ENCODE measurements around the gene ACOT4.
"Not testable (repeated sequence)": the region's sequence is repeated elsewhere in the genome, so short reads cannot be mapped to it uniquely, and the experiment has no call there.

Gene ACOT4

DNA sequence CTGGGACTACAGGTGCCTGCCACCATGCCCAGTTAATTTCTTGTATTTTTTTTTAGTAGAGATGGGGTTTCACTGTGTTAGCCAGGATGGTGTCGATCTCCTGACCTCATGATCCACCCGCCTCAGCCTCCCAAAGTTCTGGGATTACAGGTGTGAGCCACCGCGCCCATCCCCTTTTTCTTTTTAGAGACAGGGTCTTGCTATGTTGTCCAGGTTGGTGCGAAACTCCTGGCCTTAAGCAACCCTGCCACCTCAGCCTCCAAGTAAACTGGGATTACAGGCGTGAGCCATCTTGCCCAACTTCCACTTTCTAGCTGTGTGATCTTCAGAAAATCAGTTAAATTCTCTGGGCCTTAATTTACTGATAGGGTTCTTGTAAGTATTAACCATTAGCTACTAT, 24.7 kb upstream of the ACOT4 start:
- H3K27me3 ChIP-seq (ENCODE audit: control insufficient read depth, insufficient read depth, low read length); H3K36me3 ChIP-seq (ENCODE audit: control insufficient read depth, insufficient read depth, low read length); H3K9me3 ChIP-seq (ENCODE audit: control insufficient read depth, insufficient read depth, low read length); H3K9ac ChIP-seq (ENCODE audit: low read depth, low read length); H3K27ac ChIP-seq (ENCODE audit: low read depth, low read length); H3K4me3 ChIP-seq (ENCODE audit: low read depth, low read length): not testable (repeated sequence)
- H3K4me1 ChIP-seq (ENCODE audit: control insufficient read depth, insufficient read depth, low read length) = peaks cover 11% of the 10 kb centered on the region

DNA sequence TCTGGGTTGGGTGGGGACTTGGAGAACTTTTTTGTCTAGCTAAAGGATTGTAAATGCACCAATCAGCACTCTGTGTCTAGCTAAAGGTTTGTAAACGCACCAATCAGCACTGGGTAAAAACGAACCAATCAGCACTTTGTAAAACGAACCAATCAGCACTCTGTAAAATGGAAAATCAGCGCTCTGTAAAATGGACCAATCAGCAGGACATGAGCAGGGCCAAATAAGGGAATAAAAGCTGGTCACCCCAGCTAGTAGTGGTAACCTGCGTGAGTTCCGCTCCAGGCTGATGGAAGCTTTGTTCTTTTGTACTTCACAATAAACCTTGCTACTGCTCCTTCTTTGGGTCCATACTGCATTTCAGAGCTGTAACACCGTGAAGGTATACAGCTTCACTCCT, 24.3 kb upstream of the ACOT4 start:
- Histone ChIP-seq H3K9me3 (ENCODE audit: control insufficient read depth, insufficient read depth, low read length) (no peaks in the 10 kb centered on the region), H3K4me3 (ENCODE audit: low read depth, low read length) (no peak overlapping the region), H3K4me1 (ENCODE audit: control insufficient read depth, insufficient read depth, low read length) (peaks cover 11% of the 10 kb centered on the region), H3K36me3 (ENCODE audit: control insufficient read depth, insufficient read depth, low read length) (no peaks in the 10 kb centered on the region), H3K27ac (ENCODE audit: low read depth, low read length) (no peak overlapping the region), H3K9ac (ENCODE audit: low read depth, low read length) (no peak overlapping the region), H3K27me3 (ENCODE audit: control insufficient read depth, insufficient read depth, low read length) (no peaks in the 10 kb centered on the region)

DNA sequence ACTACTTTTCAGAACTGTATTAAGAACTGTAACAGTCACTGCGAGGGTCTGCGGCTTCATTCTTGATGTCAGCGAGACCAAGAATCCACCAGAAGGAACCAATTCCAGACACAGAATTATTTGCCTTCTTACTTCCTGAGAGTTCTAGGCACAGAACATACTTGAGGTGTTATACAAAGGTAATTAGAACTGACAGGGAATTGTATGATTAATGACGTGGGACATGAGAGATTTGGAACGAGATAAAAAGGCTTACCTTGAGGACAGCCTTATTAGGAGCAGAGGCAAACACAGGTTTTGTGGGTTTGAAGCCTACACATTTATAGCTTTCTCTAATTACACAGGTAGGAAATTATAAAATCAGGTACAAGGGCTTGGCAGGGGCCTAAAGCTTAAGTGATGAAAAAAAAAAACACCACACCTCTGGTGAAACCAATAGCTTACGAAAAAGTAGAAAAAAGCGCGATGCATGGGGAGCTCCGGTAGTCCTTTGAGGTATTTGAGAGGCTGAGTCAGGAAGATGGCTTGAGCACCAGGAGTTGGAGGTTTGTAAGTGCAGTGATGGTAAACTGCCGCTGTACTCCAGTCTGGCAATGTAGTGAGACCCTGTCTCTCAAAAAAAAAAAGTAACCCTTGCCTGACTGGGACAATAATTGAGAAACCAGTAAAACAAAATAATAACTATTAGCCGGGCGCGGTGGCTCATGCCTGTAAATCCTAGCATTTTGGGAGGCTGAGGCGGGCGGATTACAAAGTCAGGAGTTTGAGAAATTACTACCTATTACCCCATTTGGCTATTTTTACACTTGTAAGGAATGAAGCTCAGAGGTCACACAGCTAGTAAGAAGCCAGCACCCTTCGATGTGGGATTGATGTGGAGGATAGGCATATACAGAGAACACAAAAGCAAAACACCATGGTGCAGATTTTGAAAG, 23.5 kb upstream of the ACOT4 start:
- Histone ChIP-seq H3K9me3 (ENCODE audit: control insufficient read depth, insufficient read depth, low read length) (no peaks in the 10 kb centered on the region), H3K4me3 (ENCODE audit: low read depth, low read length) (peak overlapping the region; percentile 68), H3K36me3 (ENCODE audit: control insufficient read depth, insufficient read depth, low read length) (no peaks in the 10 kb centered on the region), H3K27ac (ENCODE audit: low read depth, low read length) (peak overlapping the region; percentile 52), H3K9ac (ENCODE audit: low read depth, low read length) (no peak overlapping the region), H3K27me3 (ENCODE audit: control insufficient read depth, insufficient read depth, low read length) (no peaks in the 10 kb centered on the region), H3K4me1 (ENCODE audit: control insufficient read depth, insufficient read depth, low read length) (peaks cover 11% of the 10 kb centered on the region)

DNA sequence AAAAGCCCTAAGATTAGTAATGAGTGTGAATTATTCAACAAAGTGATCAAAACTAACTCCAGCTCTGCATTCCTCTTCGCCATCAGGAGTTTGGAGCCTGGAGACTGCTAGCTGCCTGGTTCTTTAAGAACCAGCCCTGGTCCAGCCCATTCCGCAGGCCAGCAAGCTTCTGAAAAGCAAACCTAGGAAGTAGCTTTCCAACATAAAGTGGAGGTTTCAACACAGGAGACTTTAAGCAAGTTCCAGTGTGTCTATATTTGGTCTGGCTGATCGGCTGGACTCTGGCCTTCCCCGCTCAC, 22.8 kb upstream of the ACOT4 start:
- Histone ChIP-seq H3K4me1 (ENCODE audit: control insufficient read depth, insufficient read depth, low read length) (peaks cover 11% of the 10 kb centered on the region), H3K27ac (ENCODE audit: low read depth, low read length) (peak overlapping the region; percentile 52), H3K4me3 (ENCODE audit: low read depth, low read length) (peak overlapping the region; percentile 68), H3K9ac (ENCODE audit: low read depth, low read length) (peak overlapping the region; percentile 74)
- not testable (repeated sequence) for H3K36me3 ChIP-seq (ENCODE audit: control insufficient read depth, insufficient read depth, low read length); H3K27me3 ChIP-seq (ENCODE audit: control insufficient read depth, insufficient read depth, low read length); H3K9me3 ChIP-seq (ENCODE audit: control insufficient read depth, insufficient read depth, low read length)

DNA sequence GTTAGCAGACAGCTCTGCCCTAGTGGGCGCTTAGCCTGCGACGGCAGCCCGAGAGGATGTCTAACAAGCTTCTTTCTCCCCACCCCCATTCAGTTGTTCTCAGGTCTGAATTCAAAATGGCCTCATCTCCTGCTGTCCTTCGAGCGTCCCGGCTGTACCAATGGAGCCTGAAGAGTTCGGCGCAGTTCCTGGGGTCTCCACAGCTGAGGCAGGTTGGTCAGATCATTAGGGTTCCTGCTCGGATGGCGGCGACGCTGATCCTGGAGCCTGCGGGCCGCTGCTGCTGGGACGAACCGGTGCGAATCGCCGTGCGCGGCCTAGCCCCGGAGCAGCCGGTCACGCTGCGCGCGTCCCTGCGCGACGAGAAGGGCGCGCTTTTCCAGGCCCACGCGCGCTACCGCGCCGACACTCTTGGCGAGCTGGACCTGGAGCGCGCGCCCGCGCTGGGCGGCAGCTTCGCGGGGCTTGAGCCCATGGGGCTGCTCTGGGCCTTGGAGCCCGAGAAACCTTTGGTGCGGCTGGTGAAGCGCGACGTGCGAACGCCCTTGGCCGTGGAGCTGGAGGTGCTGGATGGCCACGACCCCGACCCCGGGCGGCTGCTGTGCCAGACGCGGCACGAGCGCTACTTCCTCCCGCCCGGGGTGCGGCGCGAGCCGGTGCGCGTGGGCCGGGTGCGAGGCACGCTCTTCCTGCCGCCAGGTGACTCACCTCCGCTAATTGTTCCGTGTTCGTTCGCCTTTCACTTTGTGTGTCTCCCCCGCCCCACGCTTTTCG, 22.3 kb upstream of the ACOT4 start, which contains the start of gene ACOT2:
TSS of gene ACOT2 (plus strand) at position 29 of the 774 bp plus-strand sequence. CDS start at position 57, 28 bp downstream.
- H3K9me3 ChIP-seq (ENCODE audit: control insufficient read depth, insufficient read depth, low read length); H3K36me3 ChIP-seq (ENCODE audit: control insufficient read depth, insufficient read depth, low read length); H3K27me3 ChIP-seq (ENCODE audit: control insufficient read depth, insufficient read depth, low read length): not testable (repeated sequence)
- Histone ChIP-seq H3K9ac (ENCODE audit: low read depth, low read length) (peak within 1 kb of the TSS; percentile 74), H3K27ac (ENCODE audit: low read depth, low read length) (peak within 1 kb of the TSS; percentile 52), H3K4me1 (ENCODE audit: control insufficient read depth, insufficient read depth, low read length) (peaks cover 11% of the 10 kb centered on the region), H3K4me3 (ENCODE audit: low read depth, low read length) (peak within 1 kb of the TSS; percentile 68)

DNA sequence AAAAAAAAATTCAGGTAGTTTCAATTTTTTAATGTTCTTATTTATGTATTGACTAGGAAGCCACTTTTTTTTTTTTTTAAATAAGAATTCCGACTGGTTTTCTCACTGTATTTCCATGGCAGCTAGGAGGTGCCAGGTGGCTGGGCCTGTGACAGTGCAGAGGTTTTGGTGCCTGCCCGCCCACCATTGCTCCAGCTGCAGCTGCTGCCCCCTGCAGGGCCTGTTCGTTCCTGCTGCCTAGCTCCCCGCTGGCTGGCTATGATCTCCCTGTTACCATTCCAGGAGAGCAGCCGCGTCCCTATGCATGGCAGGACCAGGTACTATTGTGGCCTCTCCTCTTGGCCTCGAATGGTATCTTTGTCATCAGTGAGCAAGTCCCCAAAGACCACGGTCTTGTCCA, 20.8 kb upstream of the ACOT4 start:
- H3K4me3 ChIP-seq (ENCODE audit: low read depth, low read length) = not testable (repeated sequence)

DNA sequence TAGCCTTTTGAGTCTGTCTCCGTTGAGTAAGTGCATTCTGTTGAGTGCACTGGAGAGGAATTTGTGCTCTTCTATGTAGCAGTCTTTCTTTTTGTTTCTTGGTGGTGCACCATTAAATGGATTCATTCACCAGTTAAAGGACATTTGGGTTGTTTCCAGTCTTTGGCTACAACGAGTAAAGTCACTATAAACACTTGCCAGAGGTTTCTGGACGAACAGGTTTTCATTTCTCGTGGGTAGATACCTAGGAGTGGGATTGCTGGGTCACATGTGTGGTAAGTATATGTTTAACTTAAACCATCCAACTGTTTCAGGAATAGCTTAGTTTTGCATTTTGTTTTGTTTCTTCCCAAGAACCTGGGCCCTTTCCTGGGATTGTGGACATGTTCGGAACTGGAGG, 18.6 kb upstream of the ACOT4 start:
- not testable (repeated sequence) for H3K36me3 ChIP-seq (ENCODE audit: control insufficient read depth, insufficient read depth, low read length); H3K9ac ChIP-seq (ENCODE audit: low read depth, low read length); H3K27me3 ChIP-seq (ENCODE audit: control insufficient read depth, insufficient read depth, low read length); H3K9me3 ChIP-seq (ENCODE audit: control insufficient read depth, insufficient read depth, low read length); H3K27ac ChIP-seq (ENCODE audit: low read depth, low read length); H3K4me3 ChIP-seq (ENCODE audit: low read depth, low read length)
- peaks cover 10% of the 10 kb centered on the region for H3K4me1 ChIP-seq (ENCODE audit: control insufficient read depth, insufficient read depth, low read length)

More for the DNA sequence above, 20.8 kb upstream of the ACOT4 start:
- H3K27ac ChIP-seq (ENCODE audit: low read depth, low read length); H3K9me3 ChIP-seq (ENCODE audit: control insufficient read depth, insufficient read depth, low read length); H3K9ac ChIP-seq (ENCODE audit: low read depth, low read length); H3K27me3 ChIP-seq (ENCODE audit: control insufficient read depth, insufficient read depth, low read length); H3K36me3 ChIP-seq (ENCODE audit: control insufficient read depth, insufficient read depth, low read length): not testable (repeated sequence)
- H3K4me1 ChIP-seq (ENCODE audit: control insufficient read depth, insufficient read depth, low read length) = peaks cover 11% of the 10 kb centered on the region

DNA sequence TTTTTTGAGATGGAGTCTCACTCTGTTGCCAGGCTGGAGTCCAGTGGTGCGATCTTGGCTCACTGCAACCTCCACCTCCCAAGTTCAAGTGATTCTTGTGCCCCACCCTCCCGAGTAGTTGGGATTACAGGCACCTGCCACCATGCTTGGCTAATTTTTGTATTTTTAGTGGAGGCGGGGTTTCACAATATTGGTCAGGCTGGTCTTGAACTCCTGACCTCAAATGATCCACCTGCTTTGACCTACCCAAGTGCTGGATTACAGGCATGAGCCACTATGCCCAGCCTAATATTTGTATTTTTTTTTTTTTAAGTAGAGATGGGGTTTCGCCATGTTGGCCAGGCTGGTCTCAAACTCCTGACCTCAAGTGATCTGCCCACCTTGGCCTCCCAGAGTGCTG, 17.9 kb upstream of the ACOT4 start:
- H3K9ac ChIP-seq (ENCODE audit: low read depth, low read length); H3K27ac ChIP-seq (ENCODE audit: low read depth, low read length); H3K4me1 ChIP-seq (ENCODE audit: control insufficient read depth, insufficient read depth, low read length); H3K27me3 ChIP-seq (ENCODE audit: control insufficient read depth, insufficient read depth, low read length); H3K36me3 ChIP-seq (ENCODE audit: control insufficient read depth, insufficient read depth, low read length); H3K9me3 ChIP-seq (ENCODE audit: control insufficient read depth, insufficient read depth, low read length); H3K4me3 ChIP-seq (ENCODE audit: low read depth, low read length): not testable (repeated sequence)

DNA sequence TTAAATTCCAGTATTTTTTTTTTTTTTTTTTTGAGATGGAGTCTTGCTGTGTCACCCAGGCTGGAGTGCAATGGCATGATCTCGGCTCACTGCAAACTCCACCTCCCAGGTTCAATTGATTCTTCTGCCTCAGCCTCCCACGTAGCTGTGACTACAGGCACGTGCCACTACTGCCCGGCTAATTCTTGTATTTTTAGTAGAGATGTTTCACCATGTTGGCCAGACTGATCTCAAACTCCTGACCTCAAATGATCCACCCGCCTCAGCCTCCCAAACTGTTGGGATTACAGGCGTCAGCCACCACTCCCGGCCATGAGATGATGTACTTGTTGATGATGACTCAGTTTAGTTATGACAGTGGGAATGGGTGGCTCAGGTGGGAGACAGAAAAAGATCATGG, 17.4 kb upstream of the ACOT4 start:
- H3K9me3 ChIP-seq (ENCODE audit: control insufficient read depth, insufficient read depth, low read length); H3K9ac ChIP-seq (ENCODE audit: low read depth, low read length); H3K36me3 ChIP-seq (ENCODE audit: control insufficient read depth, insufficient read depth, low read length); H3K27me3 ChIP-seq (ENCODE audit: control insufficient read depth, insufficient read depth, low read length); H3K4me1 ChIP-seq (ENCODE audit: control insufficient read depth, insufficient read depth, low read length); H3K27ac ChIP-seq (ENCODE audit: low read depth, low read length); H3K4me3 ChIP-seq (ENCODE audit: low read depth, low read length): not testable (repeated sequence)

DNA sequence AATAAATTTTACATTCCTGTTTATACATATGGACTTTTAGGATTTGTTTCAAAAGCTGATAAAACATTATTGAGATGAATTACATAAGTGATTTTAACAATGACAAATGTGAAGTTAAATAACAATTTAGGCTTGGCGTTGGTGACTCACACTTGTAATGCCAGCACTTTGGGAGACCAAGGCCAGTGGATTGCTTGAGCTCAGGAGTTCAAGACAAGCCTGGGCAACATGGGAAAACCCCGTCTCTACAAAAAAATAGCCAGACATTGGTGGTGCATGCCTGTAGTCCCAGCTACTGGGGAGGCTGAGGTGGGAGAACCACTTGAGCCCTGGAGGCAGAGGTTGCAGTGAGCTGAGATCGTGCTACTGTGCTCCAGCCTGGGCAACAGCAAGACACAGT, 15.3 kb upstream of the ACOT4 start:
- H3K27ac ChIP-seq (ENCODE audit: low read depth, low read length) = no peak overlapping the region

DNA sequence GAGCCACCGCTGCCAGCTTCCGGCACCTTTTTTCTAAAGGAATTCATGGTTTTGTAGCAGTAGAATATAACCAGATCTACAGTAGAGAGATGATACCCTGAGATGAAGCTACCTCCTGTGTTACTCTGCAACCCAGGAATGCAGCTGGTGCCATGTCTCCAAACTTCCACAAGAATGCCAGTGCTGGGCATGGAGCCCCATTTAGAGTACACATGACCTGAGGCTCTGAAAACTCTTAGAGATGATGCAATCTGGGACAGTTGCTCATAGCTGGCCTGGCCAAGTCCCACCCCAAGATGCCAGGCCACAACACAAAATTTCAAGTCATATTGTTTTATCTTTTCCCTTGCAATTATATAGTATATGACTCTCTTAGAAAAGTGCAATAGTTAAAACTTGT, 14.5 kb upstream of the ACOT4 start:
- H3K4me3 ChIP-seq (ENCODE audit: low read depth, low read length); H3K9ac ChIP-seq (ENCODE audit: low read depth, low read length); H3K36me3 ChIP-seq (ENCODE audit: control insufficient read depth, insufficient read depth, low read length); H3K9me3 ChIP-seq (ENCODE audit: control insufficient read depth, insufficient read depth, low read length); H3K4me1 ChIP-seq (ENCODE audit: control insufficient read depth, insufficient read depth, low read length); H3K27ac ChIP-seq (ENCODE audit: low read depth, low read length); H3K27me3 ChIP-seq (ENCODE audit: control insufficient read depth, insufficient read depth, low read length): not testable (repeated sequence)

More for the DNA sequence above, 15.3 kb upstream of the ACOT4 start:
- H3K4me3 ChIP-seq (ENCODE audit: low read depth, low read length) = no peak overlapping the region
- no peaks in the 10 kb centered on the region for H3K27me3 ChIP-seq (ENCODE audit: control insufficient read depth, insufficient read depth, low read length)
- no peaks in the 10 kb centered on the region for H3K4me1 ChIP-seq (ENCODE audit: control insufficient read depth, insufficient read depth, low read length)
- H3K9me3 ChIP-seq (ENCODE audit: control insufficient read depth, insufficient read depth, low read length) = no peaks in the 10 kb centered on the region
- no peak overlapping the region for H3K9ac ChIP-seq (ENCODE audit: low read depth, low read length)
- peaks cover 4% of the 10 kb centered on the region for H3K36me3 ChIP-seq (ENCODE audit: control insufficient read depth, insufficient read depth, low read length)

Data from HUES48 (cell line).